Activated naive CD4-positive, alpha-beta T cell treated with anti-CD3 and anti-CD28 coated beads, Interleukin-2, amount 50 U/mL, for 72 hours (primary cell): Measurements from ENCODE around the gene AK9. TPM values are rescaled to one million over a fixed set of nuclear protein-coding genes. Genes with fewer than 3 reads are reported as not detected.

Experiments used
- ATAC-seq, 2 donors: fragments of 150-1000 bp; cut with Tn5 transposase; 2 replicates each; pipeline ENCODE4 v1.10.0; 2021; ENCODE audit warnings: mild to moderate bottlenecking in 2 of 2, moderate library complexity in 2 of 2
- DNase-seq, 2 donors: peaks; one replicate each; pipeline ENCODE4 v3.0.0; 2021 to 2022; ENCODE audit warnings: low spot score in 2 of 2
- H3K27ac Mint-ChIP-seq, 2 donors: one replicate each; pipeline ENCODE4 v1.8.0; 2022; ENCODE audit warnings: mild to moderate bottlenecking in 2 of 2, mixed read lengths in 2 of 2
- H3K36me3 Mint-ChIP-seq, 2 donors: one replicate each; pipeline ENCODE4 v1.8.0; 2022; ENCODE audit warnings: mixed read lengths in 2 of 2
- H3K9me3 Mint-ChIP-seq, 2 donors: one replicate each; pipeline ENCODE4 v1.8.0; 2022; ENCODE audit warnings: mixed read lengths in 2 of 2
- total RNA-seq, 2 donors: library from RNA; stranded (reverse); gene quantifications; one replicate each; pipeline ENCODE4 v1.2.3, GENCODE V29; 2022

The AK9 gene
- total RNA-seq, 2 donors from 2014 or later = 1.5 to 3.8 TPM

DNA sequence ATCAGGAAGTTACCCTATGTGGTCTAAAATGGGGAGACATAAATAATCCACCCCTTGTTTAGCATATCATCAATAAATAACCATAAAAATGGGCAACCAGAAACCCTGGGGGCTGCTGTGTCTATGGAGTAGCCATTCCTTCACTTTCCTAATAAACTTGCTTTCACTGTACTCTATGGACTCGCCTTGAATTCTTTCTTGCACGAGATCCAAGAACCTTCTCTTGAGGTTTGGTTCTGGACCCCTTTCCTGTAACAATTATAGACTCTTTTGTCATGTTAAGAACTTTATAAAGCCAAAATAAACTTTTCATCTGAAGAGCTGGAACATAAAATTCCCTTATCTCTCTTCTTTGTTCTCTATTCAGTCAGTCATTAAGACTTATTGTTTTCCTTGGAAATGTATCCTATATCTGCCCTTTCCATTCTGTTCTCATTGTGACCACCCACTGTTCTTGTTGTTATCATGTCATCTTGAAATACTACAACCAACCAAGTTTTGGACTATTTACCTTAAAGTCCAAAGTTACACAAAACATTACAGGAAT is 178.7 kb downstream of the AK9 start:
- Mint-ChIP-seq H3K27ac (no peak overlapping the region), H3K36me3 (peaks cover 0 to 8% of the 10 kb centered on the region in 2 donors), H3K9me3 (peaks cover 4 to 9% of the 10 kb centered on the region in 2 donors)
- ATAC-seq (no peak), DNase-seq (no peak)

- peaks cover 0 to 5% of the 10 kb centered on the region in 2 donors for H3K36me3 Mint-ChIP-seq
- H3K9me3 Mint-ChIP-seq = peaks cover 4 to 9% of the 10 kb centered on the region in 2 donors
- H3K27ac Mint-ChIP-seq = no peak overlapping the region
Measured at GRCh38 chr6:109511832-109512231, 179.2 kb downstream of the AK9 start.

GRCh38 chr6:109510358-109510757 is 180.6 kb downstream of the AK9 start:
- ATAC-seq (no peak), DNase-seq (no peak)
- Mint-ChIP-seq H3K36me3 (no peaks in the 10 kb centered on the region), H3K9me3 (peaks cover 0 to 3% of the 10 kb centered on the region in 2 donors), H3K27ac (no peak overlapping the region)

More at GRCh38 chr6:109511832-109512231, 179.2 kb downstream of the AK9 start:
- ATAC-seq (no peak), DNase-seq (no peak)

DNA sequence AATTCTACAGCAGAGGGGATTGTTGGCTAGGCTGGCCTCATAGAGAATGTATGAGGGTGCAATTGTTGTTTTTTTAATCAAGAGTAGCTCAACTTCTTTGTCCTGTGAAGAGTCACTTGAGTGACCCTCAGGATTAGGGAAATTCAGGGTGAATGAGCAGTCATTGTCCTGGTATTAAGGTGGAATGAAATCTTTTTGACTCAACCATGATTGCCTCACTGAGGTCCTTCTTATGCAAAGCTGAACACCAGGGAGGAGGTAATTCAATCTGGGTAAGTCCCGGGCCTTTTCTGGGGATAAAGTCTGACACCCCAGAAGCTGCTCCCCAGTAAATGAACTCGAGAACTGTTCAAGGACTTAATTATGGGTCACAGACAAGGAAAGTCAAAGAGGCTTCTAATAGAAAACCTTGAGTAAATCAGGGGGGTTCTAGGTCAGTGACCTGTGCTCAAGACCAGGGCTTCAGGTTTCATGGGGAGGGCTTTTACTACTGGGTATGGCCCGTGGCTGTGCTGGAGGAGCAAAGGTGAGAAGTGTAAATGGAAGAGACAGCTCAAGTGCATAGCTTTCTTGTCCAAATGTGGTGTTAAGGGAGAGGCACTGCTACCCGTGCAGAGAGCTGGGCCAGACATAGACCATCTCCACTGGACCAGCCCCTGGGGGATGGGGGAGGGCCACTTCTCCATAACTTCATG is 182.7 kb downstream of the AK9 start:
- Mint-ChIP-seq H3K36me3 (no peaks in the 10 kb centered on the region), H3K9me3 (no peaks in the 10 kb centered on the region), H3K27ac (no peak overlapping the region)
- no peak for ATAC-seq
- no peak for DNase-seq

- Mint-ChIP-seq H3K9me3 (no peaks in the 10 kb centered on the region), H3K36me3 (no peaks in the 10 kb centered on the region), H3K27ac (no peak overlapping the region)
- DNase-seq (no peak), ATAC-seq (no peak)
Measured at GRCh38 chr6:109507490-109508072, 183.4 kb downstream of the AK9 start.

- Mint-ChIP-seq H3K9me3 (no peaks in the 10 kb centered on the region), H3K36me3 (no peaks in the 10 kb centered on the region), H3K27ac (no peak overlapping the region)
- no peak for DNase-seq
- no peak for ATAC-seq
Measured at GRCh38 chr6:109506841-109507240, 184.2 kb downstream of the AK9 start.

DNA sequence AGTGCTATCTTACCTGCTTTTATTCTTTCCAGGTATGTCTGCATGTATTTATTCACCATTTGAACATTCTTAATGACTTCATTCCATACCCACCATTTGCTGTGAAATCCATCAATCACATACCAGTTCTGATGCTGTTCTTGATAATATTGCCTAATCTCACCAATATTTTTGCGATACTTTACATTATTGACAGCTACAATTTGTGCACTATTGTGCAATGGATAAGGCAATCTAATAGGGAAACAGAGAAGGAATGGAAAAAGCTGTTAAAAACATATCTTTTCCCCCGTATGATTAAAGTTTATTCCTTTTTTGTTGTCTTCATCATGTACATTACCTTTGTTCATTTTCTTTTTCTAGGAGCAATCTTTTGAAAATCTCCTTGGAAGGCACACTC is 184.7 kb downstream of the AK9 start:
- ATAC-seq (no peak), DNase-seq (no peak)
- Mint-ChIP-seq H3K36me3 (no peaks in the 10 kb centered on the region), H3K27ac (no peak overlapping the region), H3K9me3 (no peaks in the 10 kb centered on the region)

DNA sequence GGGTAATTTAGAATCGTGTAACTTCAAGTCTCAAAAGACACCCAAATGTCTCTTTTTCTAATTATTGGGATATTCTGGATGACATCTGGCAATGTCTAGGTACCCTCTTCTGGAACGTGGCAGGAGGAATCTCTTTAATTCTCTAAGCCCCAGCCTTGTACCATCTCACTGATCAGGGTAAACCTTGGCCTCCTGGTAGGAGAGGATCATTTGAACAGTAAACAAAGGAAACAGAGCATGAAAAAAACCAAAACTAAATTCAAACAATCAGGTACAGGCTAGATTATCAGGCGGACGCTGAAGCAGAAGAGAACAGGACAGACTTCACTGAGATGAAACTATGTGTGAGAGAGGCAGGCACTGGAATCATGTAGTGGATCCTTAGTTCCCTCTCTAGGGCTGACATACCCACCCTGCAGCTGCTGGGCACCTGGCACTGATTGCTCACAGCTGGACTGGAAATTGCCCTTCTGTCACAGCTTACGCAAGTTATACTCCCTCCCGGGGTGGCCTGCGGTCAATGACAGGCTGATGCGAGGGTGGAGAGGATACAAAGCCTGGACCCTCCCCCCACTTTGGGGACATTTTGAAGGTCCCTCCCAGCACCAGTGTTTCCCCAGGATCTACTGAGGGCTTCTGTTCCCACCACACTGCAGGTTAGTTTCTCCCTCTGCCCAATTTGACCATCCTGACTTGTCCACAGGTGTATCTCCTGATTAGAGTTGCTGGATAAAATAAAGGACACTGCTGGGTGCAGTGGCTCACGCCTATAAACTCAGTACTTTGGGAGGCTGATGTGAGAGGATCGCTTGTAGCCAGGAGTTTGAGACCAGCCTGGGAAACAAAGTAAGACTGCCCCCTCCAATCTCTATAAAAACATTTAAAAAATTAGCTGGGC is 187.4 kb downstream of the AK9 start:
- Mint-ChIP-seq H3K27ac (no peak overlapping the region), H3K36me3 (no peaks in the 10 kb centered on the region), H3K9me3 (no peaks in the 10 kb centered on the region)
- DNase-seq (no peak), ATAC-seq (no peak)

- Mint-ChIP-seq H3K9me3 (no peaks in the 10 kb centered on the region), H3K27ac (no peak overlapping the region), H3K36me3 (no peaks in the 10 kb centered on the region)
- no peak for ATAC-seq
- DNase-seq = no peak
Measured at GRCh38 chr6:109498936-109499335, 192.1 kb downstream of the AK9 start.

DNA sequence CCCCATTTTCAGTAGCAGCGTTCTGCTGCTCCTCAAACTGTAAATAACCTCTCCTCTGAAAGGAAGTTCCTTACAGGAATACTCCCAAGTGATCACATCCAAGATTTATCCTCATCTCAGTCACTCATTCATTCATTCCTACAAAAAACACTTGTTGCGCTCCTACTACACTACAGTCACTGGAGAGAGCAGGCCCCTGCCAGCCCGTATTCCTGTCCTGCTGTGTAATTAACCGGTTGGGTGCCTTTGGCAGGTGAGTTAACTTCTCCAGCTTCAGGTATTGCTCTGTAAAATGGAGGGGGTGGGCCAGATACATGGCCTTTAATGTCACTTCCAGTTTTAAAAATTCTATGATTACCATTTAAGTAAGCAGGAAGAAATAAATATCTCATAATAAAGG is 192.9 kb downstream of the AK9 start:
- DNase-seq = no peak
- no peaks in the 10 kb centered on the region for H3K36me3 Mint-ChIP-seq
- no peak overlapping the region for H3K27ac Mint-ChIP-seq
- no peaks in the 10 kb centered on the region for H3K9me3 Mint-ChIP-seq
- ATAC-seq = no peak

DNA sequence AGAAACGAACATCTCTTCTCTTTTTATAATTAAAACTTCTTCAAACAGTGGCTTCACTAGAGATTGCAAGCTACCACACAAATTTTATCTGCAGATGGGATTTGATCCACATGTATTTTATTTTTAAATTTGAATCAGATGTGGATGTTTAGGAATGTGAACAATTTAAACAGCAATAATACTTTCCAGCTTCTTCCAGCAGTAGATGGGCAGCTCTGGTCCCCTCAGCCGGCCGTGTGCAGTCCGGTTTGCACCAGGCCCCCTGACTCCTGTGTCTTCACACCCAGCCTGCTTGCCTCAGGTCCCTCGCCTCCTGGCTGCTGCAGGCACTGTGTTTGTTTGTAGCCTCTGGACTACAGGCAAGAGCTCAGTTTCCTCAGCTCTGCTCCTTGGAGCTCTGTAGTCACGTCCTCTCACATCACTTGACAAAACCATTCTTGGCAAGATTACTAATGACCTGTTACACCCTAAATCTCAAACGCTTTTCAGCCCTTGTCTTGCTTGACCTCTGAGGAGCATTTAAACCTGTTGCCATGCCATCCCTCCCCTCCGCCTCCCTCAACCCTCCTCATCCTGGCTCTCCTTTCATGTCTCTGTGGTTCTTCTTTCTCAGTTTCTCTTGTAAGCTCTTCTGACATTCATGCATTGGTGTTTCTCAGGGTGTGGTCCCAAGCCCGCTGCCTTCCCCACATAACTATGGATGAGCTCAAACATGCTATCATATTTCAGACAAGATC is 194.8 kb downstream of the AK9 start:
- ATAC-seq (peak in 1 of 2 donors; percentile 65), DNase-seq (no peak)
- H3K36me3 Mint-ChIP-seq = no peaks in the 10 kb centered on the region
- no peak overlapping the region for H3K27ac Mint-ChIP-seq
- no peaks in the 10 kb centered on the region for H3K9me3 Mint-ChIP-seq

GRCh38 chr6:109493865-109494264 is 197.1 kb downstream of the AK9 start:
- no peak overlapping the region for H3K27ac Mint-ChIP-seq
- H3K36me3 Mint-ChIP-seq = no peaks in the 10 kb centered on the region
- no peak for DNase-seq
- no peak for ATAC-seq
- no peaks in the 10 kb centered on the region for H3K9me3 Mint-ChIP-seq

- ATAC-seq = peak; percentile 95
- H3K27ac Mint-ChIP-seq = peak overlapping the region in 1 of 2 donors; percentile 27
- DNase-seq = no peak
- H3K36me3 Mint-ChIP-seq = no peaks in the 10 kb centered on the region
- H3K9me3 Mint-ChIP-seq = no peaks in the 10 kb centered on the region
Measured at GRCh38 chr6:109491207-109491938, 199.6 kb downstream of the AK9 start.

DNA sequence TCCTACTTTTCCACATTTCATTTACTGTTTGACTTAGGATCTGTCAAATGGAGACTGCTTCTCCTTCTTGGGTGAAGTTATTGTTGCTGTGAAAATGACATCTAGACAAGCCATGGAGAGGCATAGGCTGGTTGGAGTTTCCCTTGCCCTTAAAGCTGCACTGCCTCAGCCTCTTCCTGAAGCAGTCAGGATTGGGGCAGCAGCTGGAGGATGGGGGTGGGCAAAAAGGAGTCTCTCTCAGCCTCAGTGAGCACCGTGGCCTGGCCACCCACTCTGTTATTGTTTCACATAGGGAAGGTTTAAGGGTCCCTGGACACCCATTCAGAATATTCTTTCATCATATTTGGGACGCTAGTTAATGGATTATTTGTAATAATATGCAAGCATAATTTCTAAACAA is 200.3 kb downstream of the AK9 start:
- ATAC-seq = no peak
- DNase-seq = no peak
- H3K36me3 Mint-ChIP-seq = no peaks in the 10 kb centered on the region
- peak overlapping the region in 1 of 2 donors; percentile 27 for H3K27ac Mint-ChIP-seq
- no peaks in the 10 kb centered on the region for H3K9me3 Mint-ChIP-seq

- Mint-ChIP-seq H3K9me3 (no peaks in the 10 kb centered on the region), H3K27ac (no peak overlapping the region), H3K36me3 (no peaks in the 10 kb centered on the region)
- DNase-seq (no peak), ATAC-seq (no peak)
Measured at GRCh38 chr6:109488001-109488400, 203.0 kb downstream of the AK9 start.

GRCh38 chr6:109486068-109486467 is 204.9 kb downstream of the AK9 start:
- no peak for ATAC-seq
- H3K36me3 Mint-ChIP-seq = peaks cover 15 to 16% of the 10 kb centered on the region in 2 donors
- DNase-seq = no peak
- H3K27ac Mint-ChIP-seq = no peak overlapping the region
- H3K9me3 Mint-ChIP-seq = no peaks in the 10 kb centered on the region
